HCT116 (cell line): ENCODE results near the gene HDGF. TPM values are rescaled to one million over a fixed set of nuclear protein-coding genes. Genes with fewer than 3 reads are reported as not detected.
A peak's percentile ranks its signal among the peaks of the same experiment; 100 is the strongest.

Experiments used
- ATAC-seq: fragments of 200-7000 bp; cut with Tn5 transposase; 2 replicates; pipeline ENCODE4 v1.9.1; 2020; ENCODE audit warnings: mild to moderate bottlenecking, moderate library complexity
- BruUV-seq: library from RNA; stranded (reverse); fragments of 400-500 nt; replicated peaks from 2 replicates; lab custom pipeline; 2021; lab: Mats Ljungman, UMichigan
- CTCF ChIA-PET: fragments of 300-600 bp; sonication (Branson Sonifier 250); formaldehyde crosslinking; loops from one replicate; lab custom pipeline; 2021; ENCODE audit warnings: antibody characterized with exemption; lab: Charles Lee
- POLR2A ChIA-PET: fragments of 300-600, 350-600 bp; sonication (Branson Sonifier 250); formaldehyde crosslinking; loops from one replicate; lab custom pipeline; 2021; ENCODE audit warnings: antibody characterized with exemption; lab: Charles Lee
- RAD21 ChIA-PET, 2 experiments: fragments of 300-600 bp; sonication (Branson Sonifier 250); formaldehyde crosslinking; loops; one replicate each; lab custom pipeline; 2023; ENCODE audit warnings: low total read pairs in 2 of 2; ENCODE audit not compliant: uncharacterized antibody in 2 of 2, unreplicated experiment in 2 of 2, low non-redundant PET in 1 of 2; lab: Charles Lee
- DNase-seq: peaks from one replicate; pipeline ENCODE4 v3.0.0-alpha.2; 2010; ENCODE audit warnings: low read depth, low spot score
- H2AFZ ChIP-seq: fragments of 200-600 bp; shearing (Covaris generic), sonication (generic); 2 replicates; pipeline ENCODE4 v1.6.1; 2017; ENCODE audit warnings: low read depth, mixed run types, mixed read lengths, antibody characterized with exemption, low read length; ENCODE audit not compliant: poor library complexity, severe bottlenecking
- H3K27ac ChIP-seq: 2 replicates; pipeline ENCODE4 v1.5.1; 2012; ENCODE audit warnings: low read depth, low read length
- H3K27me3 ChIP-seq: fragments of 200-600 bp; sonication (generic); 2 replicates; pipeline ENCODE4 v1.6.1; 2016; ENCODE audit warnings: mixed run types, low read length, mixed read lengths; ENCODE audit not compliant: insufficient read depth
- H3K36me3 ChIP-seq, 2 experiments: fragments of 200-500 bp in 1 of 2; fragments of 200-600 bp in 1 of 2; sonication (Bioruptor generic) in 1 of 2; sonication (generic) in 1 of 2; 2 replicates each; pipeline versions ENCODE4 v1.5.1 to v1.6.1; 2014 to 2016; ENCODE audit warnings: low read length in 2 of 2, inconsistent platforms in 1 of 2, mixed read lengths in 1 of 2, mixed run types in 1 of 2; ENCODE audit not compliant: insufficient read depth in 2 of 2, control insufficient read depth in 1 of 2
- H3K4me1 ChIP-seq, 2 experiments: fragments of 200-600 bp in 1 of 2; sonication (generic) in 1 of 2; 2 replicates each; pipeline versions ENCODE4 v1.5.1 to v1.6.1; 2012 to 2017; ENCODE audit warnings: low read length in 2 of 2, inconsistent platforms in 1 of 2, mild to moderate bottlenecking in 1 of 2, mixed read lengths in 1 of 2, mixed run types in 1 of 2, moderate library complexity in 1 of 2; ENCODE audit not compliant: insufficient read depth in 2 of 2, control insufficient read depth in 1 of 2
- H3K4me2 ChIP-seq: fragments of 200-600 bp; sonication (generic); 2 replicates; pipeline ENCODE4 v1.6.1; 2017; ENCODE audit warnings: mixed run types, low read length, mixed read lengths
- H3K4me3 ChIP-seq, 2 experiments: fragments of 200-600 bp in 1 of 2; sonication (generic) in 1 of 2; replicated peaks in 1 of 2; 2 replicates each; pipeline ENCODE4 v1.5.1; 2011 to 2016; ENCODE audit warnings: low read length in 2 of 2, control low read depth in 1 of 2, low read depth in 1 of 2, mild to moderate bottlenecking in 1 of 2, mixed read lengths in 1 of 2, mixed run types in 1 of 2
- H3K79me2 ChIP-seq: fragments of 200-600 bp; sonication (generic); 2 replicates; pipeline ENCODE4 v1.6.1; 2017; ENCODE audit warnings: mild to moderate bottlenecking, mixed run types, low read length, moderate library complexity, mixed read lengths; ENCODE audit not compliant: insufficient read depth
- H3K9ac ChIP-seq: fragments of 200-600 bp; sonication (generic); 2 replicates; pipeline ENCODE4 v1.6.1; 2016; ENCODE audit warnings: low read length, mixed read lengths
- H3K9me2 ChIP-seq: fragments of 200-600 bp; sonication (generic), shearing (Covaris generic); 2 replicates; pipeline ENCODE4 v1.6.1; 2017; ENCODE audit warnings: mixed run types, mild to moderate bottlenecking, moderate library complexity; ENCODE audit not compliant: insufficient read depth
- H3K9me3 ChIP-seq, 2 experiments: fragments of 200-500 bp in 1 of 2; fragments of 200-600 bp in 1 of 2; sonication (Bioruptor generic) in 1 of 2; sonication (generic) in 1 of 2; 2 replicates each; pipeline ENCODE4 v1.6.1; 2014 to 2017; ENCODE audit warnings: low read length in 2 of 2, mixed read lengths in 2 of 2, inconsistent platforms in 1 of 2, low read depth in 1 of 2, mild to moderate bottlenecking in 1 of 2, mixed run types in 1 of 2, moderate library complexity in 1 of 2; ENCODE audit not compliant: control insufficient read depth in 1 of 2, insufficient read depth in 1 of 2
- H4K20me1 ChIP-seq: fragments of 200-600 bp; sonication (generic), shearing (Covaris generic); 2 replicates; pipeline ENCODE4 v1.6.1; 2017; ENCODE audit warnings: mixed run types, mild to moderate bottlenecking, moderate library complexity; ENCODE audit not compliant: insufficient read depth
- CBX3 ChIP-seq: IDR thresholded peaks from 2 replicates; pipeline ENCODE4 v1.6.1; 2012; ENCODE audit warnings: low read depth
- CEBPB ChIP-seq: IDR thresholded peaks from 2 replicates; pipeline ENCODE4 v1.6.1; 2012; ENCODE audit warnings: low read depth
- CTCF ChIP-seq, 3 experiments: fragments of 200-600 bp in 1 of 3; sonication (generic) in 1 of 3; IDR thresholded peaks in 2 of 3; conservative IDR thresholded peaks in 1 of 3; 2 replicates each; pipeline ENCODE4 v1.5.1; 2012 to 2017; ENCODE audit warnings: low read depth in 2 of 3, low read length in 2 of 3, antibody characterized with exemption in 1 of 3, borderline replicate concordance in 1 of 3, control low read depth in 1 of 3, mild to moderate bottlenecking in 1 of 3, mixed read lengths in 1 of 3, mixed run types in 1 of 3, moderate library complexity in 1 of 3; ENCODE audit not compliant: insufficient read depth in 1 of 3
- EGR1 ChIP-seq: IDR thresholded peaks from 2 replicates; pipeline ENCODE4 v1.6.1; 2012; ENCODE audit warnings: low read depth
- ELF1 ChIP-seq: IDR thresholded peaks from 2 replicates; pipeline ENCODE4 v1.6.1; 2012; ENCODE audit warnings: low read depth, borderline replicate concordance
- EZH2 ChIP-seq: fragments of 200-600 bp; sonication (generic); IDR thresholded peaks from 2 replicates; pipeline ENCODE4 v1.6.1; 2017; ENCODE audit warnings: antibody characterized with exemption, mixed run types
- FOSL1 ChIP-seq: IDR thresholded peaks from 2 replicates; pipeline ENCODE4 v1.6.1; 2012; ENCODE audit warnings: low read depth
- POLR2A ChIP-seq: IDR thresholded peaks from 2 replicates; pipeline ENCODE4 v1.7.0; 2011; ENCODE audit warnings: borderline replicate concordance; ENCODE audit not compliant: insufficient read depth, insufficient read length; ENCODE audit errors: extremely low read depth
- POLR2AphosphoS5 ChIP-seq: IDR thresholded peaks from 2 replicates; pipeline ENCODE4 v1.6.1; 2011; ENCODE audit warnings: mild to moderate bottlenecking, low read depth, low read length, moderate library complexity
- RAD21 ChIP-seq: IDR thresholded peaks from 2 replicates; pipeline ENCODE4 v1.6.1; 2012; ENCODE audit warnings: low read depth, mild to moderate bottlenecking
- REST ChIP-seq: IDR thresholded peaks from 2 replicates; pipeline ENCODE4 v1.6.1; 2012; ENCODE audit warnings: low read depth
- SIN3A ChIP-seq: IDR thresholded peaks from 2 replicates; pipeline ENCODE4 v1.6.1; 2012; ENCODE audit warnings: low read depth
- SP1 ChIP-seq: IDR thresholded peaks from 2 replicates; pipeline ENCODE4 v1.6.1; 2012; ENCODE audit warnings: low read depth
- SRF ChIP-seq: IDR thresholded peaks from 2 replicates; pipeline ENCODE4 v1.6.1; 2012; ENCODE audit warnings: low read depth
- TCF7L2 ChIP-seq: IDR thresholded peaks from 2 replicates; pipeline ENCODE4 v1.7.0; 2011; ENCODE audit warnings: borderline replicate concordance, inconsistent platforms; ENCODE audit not compliant: insufficient read depth, insufficient read length; ENCODE audit errors: extremely low read depth
- YY1 ChIP-seq: IDR thresholded peaks from 2 replicates; pipeline ENCODE4 v1.6.1; 2011; ENCODE audit warnings: low read length, low read depth, moderate library complexity, mild to moderate bottlenecking; ENCODE audit not compliant: insufficient replicate concordance; ENCODE audit errors: extremely low read depth
- ZFX ChIP-seq: fragments of 450-650 bp; IDR thresholded peaks from 2 replicates; pipeline ENCODE4 v1.6.1; 2017
- ZNF274 ChIP-seq: fragments of 200-500 bp; sonication (Bioruptor generic); IDR thresholded peaks from 2 replicates; pipeline ENCODE4 v1.6.1; 2014; ENCODE audit warnings: mild to moderate bottlenecking, low read depth, low read length, inconsistent platforms
- intact Hi-C: fragments of 100-400 bp; cut with micrococcal nuclease; formaldehyde crosslinking; loops from 2 replicates; pipeline ENCODE4 v1.10.0; 2022
- total RNA-seq: library from RNA; stranded (reverse); gene quantifications from one replicate; pipeline ENCODE4 v1.2.1, GENCODE V29; 2021; ENCODE audit not compliant: unreplicated experiment
- TF ChIP-seq, protein P1 (sequence below): IDR thresholded peaks from 2 replicates; pipeline ENCODE4 v1.6.1; 2011; ENCODE audit warnings: mild to moderate bottlenecking, low read length, moderate library complexity; ENCODE audit not compliant: insufficient replicate concordance; ENCODE audit errors: extremely low read depth

Gene HDGF
- total RNA-seq, 1 experiment from 2014 or later, result 304 TPM

DNA sequence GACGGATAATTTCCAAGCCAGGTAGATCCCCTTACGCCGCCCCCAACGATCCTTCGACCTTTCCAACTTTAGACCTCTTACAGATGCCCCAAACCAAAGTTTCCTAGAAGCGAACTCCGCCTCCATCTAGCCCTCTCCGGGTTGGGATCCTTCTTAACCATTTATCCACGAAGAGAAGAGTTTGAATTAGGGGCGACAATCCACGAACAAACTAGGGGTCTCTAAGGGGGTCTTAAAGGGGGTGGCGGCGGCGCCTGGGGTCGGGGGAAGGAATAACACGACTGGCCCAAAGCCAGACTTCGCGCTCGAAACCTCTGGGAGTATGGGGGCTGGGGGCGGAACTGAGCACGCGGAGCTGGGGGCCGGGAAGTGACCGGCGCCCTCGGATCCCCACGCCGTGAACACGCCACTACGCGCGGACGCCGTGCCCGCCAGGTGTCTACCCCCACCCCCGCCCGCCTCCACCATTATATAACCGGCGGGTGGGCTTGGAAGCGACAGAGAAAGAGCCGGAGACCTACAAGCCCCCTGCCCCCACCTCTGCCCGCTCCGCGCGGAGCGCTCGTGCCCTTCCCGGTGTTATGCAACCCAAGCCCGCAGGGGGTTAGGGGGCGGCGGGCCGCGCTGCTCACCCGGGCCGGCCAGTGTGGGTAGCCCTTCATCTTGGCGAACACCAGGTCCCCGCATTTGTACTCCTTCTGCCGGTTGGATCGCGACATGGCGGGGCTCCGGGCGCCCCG, 594 bp downstream of the HDGF start:
- peak overlapping the region; percentile 67 to 97 for H3K4me3 ChIP-seq
- RAD21 ChIA-PET, result interaction anchor here (0.5 to 1.3 kb wide), 2 partner anchors 23 to 774 kb away, joined by 3 read pairs; partner anchors contain the start of genes ISG20L2 (in 1 of the 2) and METTL25B (in 1 of the 2)
- BruUV-seq, result TSS peak; percentile 56
- H3K27ac ChIP-seq, result peak overlapping the region; percentile 99
- DNase-seq (no peak), ATAC-seq (no peak)
- intact Hi-C loops, result no loop called here
- no peaks in the 10 kb centered on the region; a peak in 1 of 4 replicates for H3K36me3 ChIP-seq
- CTCF ChIA-PET, result interaction anchor here (1.1 to 1.3 kb wide), 4 partner anchors 10 to 63 kb away, joined by 3 read pairs; partner anchors contain the start of genes ISG20L2, METTL25B and MRPL24
- POLR2A ChIA-PET, result interaction anchor here (1.2 to 1.9 kb wide), 3 partner anchors 10 to 22 kb away, joined by 4 to 11 read pairs (median 9); partner anchors contain the start of genes ISG20L2, METTL25B, MRPL24 and PRCC
- H3K79me2 ChIP-seq, result peaks cover 76% of the 10 kb centered on the region
- peak overlapping the region; percentile 97 for H3K4me2 ChIP-seq
- H4K20me1 ChIP-seq, result no peaks in the 10 kb centered on the region
- H3K9ac ChIP-seq, result peak overlapping the region; percentile 94
- H3K9me3 ChIP-seq, result no peaks in the 10 kb centered on the region
- H3K9me2 ChIP-seq, result no peaks in the 10 kb centered on the region
- H3K4me1 ChIP-seq, result peaks cover 27 to 54% of the 10 kb centered on the region in 2 experiments
- H3K27me3 ChIP-seq, result no peaks in the 10 kb centered on the region
- H2AFZ ChIP-seq, result no peak overlapping the region
- TF ChIP-seq SIN3A (no peak), SP1 (no peak), YY1 (no peak), SRF (no peak), EZH2 (no peak), RAD21 (no peak), REST (no peak), ZFX (no peak), CEBPB (no peak), POLR2A (no peak), CBX3 (no peak), ELF1 (no peak), ZNF274 (no peak), FOSL1 (no peak), CTCF (IDR thresholded peaks at IDR 0.05 in 2 of 3, conservative IDR thresholded peaks at IDR 0.05 in 1 of 3; ENCODE audit: borderline replicate concordance in 1 of 3, insufficient read depth in 1 of 3, low read depth in 2 of 3, low read length in 2 of 3) (no peak), TCF7L2 (no peak), POLR2AphosphoS5 (no peak; the same call in none of the 2 replicates), EGR1 (no peak)
- TF ChIP-seq, protein P1, sequence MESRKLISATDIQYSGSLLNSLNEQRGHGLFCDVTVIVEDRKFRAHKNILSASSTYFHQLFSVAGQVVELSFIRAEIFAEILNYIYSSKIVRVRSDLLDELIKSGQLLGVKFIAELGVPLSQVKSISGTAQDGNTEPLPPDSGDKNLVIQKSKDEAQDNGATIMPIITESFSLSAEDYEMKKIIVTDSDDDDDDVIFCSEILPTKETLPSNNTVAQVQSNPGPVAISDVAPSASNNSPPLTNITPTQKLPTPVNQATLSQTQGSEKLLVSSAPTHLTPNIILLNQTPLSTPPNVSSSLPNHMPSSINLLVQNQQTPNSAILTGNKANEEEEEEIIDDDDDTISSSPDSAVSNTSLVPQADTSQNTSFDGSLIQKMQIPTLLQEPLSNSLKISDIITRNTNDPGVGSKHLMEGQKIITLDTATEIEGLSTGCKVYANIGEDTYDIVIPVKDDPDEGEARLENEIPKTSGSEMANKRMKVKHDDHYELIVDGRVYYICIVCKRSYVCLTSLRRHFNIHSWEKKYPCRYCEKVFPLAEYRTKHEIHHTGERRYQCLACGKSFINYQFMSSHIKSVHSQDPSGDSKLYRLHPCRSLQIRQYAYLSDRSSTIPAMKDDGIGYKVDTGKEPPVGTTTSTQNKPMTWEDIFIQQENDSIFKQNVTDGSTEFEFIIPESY, result no peak
